GM18502 (cell line): Measurements from ENCODE around the gene SMG1.
A peak's percentile ranks its signal among the peaks of the same experiment; 100 is the strongest.
"Not testable (repeated sequence)": the region's sequence is repeated elsewhere in the genome, so short reads cannot be mapped to it uniquely, and the experiment has no call there.

Experiments
- ATAC-seq: cut with Tn5 transposase; IDR thresholded peaks from one replicate; pipeline ENCODE4 v1.9.1; 2021; ENCODE audit warnings: mild to moderate bottlenecking; ENCODE audit not compliant: unreplicated experiment, poor library complexity

SMG1 gene

GRCh38 chr16:18802767-18803343 is 123.4 kb downstream of the SMG1 start:
- ATAC-seq = no peak

DNA sequence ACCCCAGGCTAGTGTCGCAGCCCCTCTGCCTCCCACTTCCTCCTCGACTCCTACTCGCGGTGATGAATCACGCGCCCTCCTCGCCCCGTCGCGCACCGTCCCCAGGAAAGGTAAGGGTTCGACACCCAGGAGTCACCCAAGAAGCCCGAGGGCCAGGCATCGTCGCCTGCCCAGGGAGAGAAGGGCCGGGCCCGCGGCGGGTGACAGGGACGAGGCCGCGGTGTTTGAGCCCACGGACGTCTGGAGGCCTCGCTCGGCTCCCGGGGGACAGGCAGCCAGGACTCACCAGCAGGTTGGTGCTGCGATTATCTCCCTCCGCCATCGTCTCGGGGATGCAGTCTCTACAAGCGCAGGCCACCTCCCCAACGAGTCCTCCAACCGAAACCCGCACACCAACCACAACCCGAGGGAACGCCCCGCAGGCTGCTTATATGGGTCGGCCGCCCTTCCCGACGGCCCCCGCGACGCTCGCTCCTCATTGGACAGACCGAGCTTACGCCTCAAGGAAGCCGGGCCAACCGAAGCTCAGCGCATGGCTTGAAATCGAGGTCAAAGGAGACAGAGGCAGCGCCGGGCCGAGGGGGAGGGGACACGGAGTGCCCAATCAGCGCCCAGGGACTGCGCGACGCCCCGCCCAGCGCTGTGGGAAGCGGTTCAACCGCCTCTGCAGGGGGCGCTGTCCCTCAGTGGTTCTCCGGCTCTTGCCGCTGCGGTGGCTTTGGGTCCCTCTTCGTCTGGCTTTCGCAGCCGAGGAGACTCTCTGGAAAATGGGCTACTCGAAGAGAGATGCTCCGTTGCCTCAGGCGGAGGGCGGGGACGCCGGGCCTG is 124.8 kb downstream of the SMG1 start, which contains the start of gene ARL6IP1:
Gene ARL6IP1, minus strand, starts transcription at position 405 of the 828 bp plus-strand sequence. Its CDS starts 83 bp downstream, at position 322.
- ATAC-seq = peak; percentile 94

- ATAC-seq = no peak
These were observed 125.4 kb downstream of the SMG1 start for GRCh38 chr16:18800775-18801144.

DNA sequence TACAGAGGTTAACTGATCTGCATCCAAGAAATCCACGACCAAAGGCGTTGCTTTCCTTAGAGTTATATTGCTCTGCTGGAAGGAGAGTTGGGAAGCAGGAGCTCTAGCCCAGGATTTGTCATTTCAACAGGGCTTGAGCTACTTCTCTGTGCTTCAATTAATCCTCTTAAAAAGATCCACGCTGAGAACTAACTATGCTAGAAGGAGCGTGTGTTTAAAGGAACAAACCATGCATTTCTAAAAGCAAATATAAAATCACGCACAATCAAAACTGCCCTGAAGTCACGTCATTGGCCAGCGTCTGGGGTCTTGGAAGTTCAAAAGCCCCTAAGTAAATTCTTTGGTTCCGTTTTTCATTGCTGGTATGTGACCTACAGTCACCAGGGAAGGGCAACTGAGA is 125.9 kb downstream of the SMG1 start:
- no peak for ATAC-seq

- no peak for ATAC-seq
These were observed 126.7 kb downstream of the SMG1 start for GRCh38 chr16:18799500-18799899.

DNA sequence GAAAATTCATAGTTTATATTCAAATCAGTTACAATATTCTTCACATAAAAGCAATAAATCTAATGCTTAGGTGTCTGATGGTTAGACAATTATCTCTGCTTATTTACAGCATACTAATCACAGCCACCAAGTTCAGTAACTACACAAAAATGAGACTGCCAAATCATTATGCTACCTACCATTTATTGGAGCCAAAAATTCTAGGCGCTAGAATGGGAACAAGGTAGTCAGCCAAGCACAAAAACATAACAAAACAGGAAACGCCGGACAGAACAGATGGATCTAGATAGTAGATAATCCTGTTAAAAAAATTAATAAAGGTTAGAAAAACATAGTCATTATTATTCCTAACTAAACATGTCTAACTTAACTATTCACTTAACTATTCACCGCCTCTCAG is 128.5 kb downstream of the SMG1 start:
- no peak for ATAC-seq

GRCh38 chr16:18796377-18796776 is 129.8 kb downstream of the SMG1 start:
- no peak for ATAC-seq

GRCh38 chr16:18792836-18793433 is 133.3 kb downstream of the SMG1 start:
- ATAC-seq = no peak

GRCh38 chr16:18789850-18790706 is 136.1 kb downstream of the SMG1 start, which contains the start of gene RPS15A:
Gene RPS15A (minus strand): TSS chr16:18790334. CDS start chr16:18789113, 1,221 bp downstream.
- peak; percentile 85 for ATAC-seq

- ATAC-seq = no peak
These were observed 136.7 kb downstream of the SMG1 start for GRCh38 chr16:18789515-18789849.

- ATAC-seq = no peak
These were observed 137.2 kb downstream of the SMG1 start for GRCh38 chr16:18788828-18789514.

GRCh38 chr16:18784917-18785623 is 141.1 kb downstream of the SMG1 start:
- ATAC-seq = no peak

GRCh38 chr16:18783430-18784341 is 142.5 kb downstream of the SMG1 start:
- ATAC-seq = no peak

- ATAC-seq = no peak
These were observed 143.3 kb downstream of the SMG1 start for GRCh38 chr16:18782697-18783429.

DNA sequence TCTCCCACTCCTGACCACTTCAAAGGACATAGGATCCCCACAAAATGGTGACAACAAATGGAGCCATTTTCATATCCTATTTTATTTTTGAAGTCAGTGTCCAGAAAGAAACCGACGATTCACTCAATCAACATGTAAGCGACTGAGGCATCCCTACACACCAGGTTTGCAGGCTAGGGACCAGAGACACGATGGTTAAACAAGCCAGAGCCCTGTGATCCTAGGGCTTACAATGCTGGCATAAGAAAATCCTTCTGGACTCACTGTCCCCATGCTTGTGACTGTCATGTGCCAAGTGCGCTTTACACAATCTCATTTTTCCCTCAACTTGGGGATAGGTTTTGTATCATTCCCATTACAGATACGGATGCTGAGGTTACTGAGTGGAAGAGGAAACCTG is 145.0 kb downstream of the SMG1 start:
- not testable (repeated sequence) for ATAC-seq

GRCh38 chr16:18780460-18781026 is 145.7 kb downstream of the SMG1 start:
- not testable (repeated sequence) for ATAC-seq

DNA sequence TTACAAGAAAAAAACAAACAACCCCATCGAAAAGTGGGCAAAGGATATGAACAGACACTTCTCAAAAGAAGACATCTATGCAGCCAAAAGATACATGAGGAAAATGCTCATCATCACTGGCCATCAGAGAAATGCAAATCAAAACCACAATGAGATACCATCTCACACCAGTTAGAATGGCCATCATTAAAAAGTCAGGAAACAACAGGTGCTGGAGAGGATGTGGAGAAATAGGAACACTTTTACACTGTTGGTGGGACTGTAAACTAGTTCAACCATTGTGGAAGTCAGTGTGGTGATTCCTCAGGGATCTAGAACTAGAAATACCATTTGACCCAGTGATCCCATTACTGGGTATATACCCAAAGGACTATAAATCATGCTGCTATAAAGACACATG is 148.5 kb downstream of the SMG1 start:
- not testable (repeated sequence) for ATAC-seq
